ENCODE results near the gene OR12D2. TPM values are rescaled to one million over a fixed set of nuclear protein-coding genes. Genes with fewer than 3 reads are reported as not detected.
"Not testable (repeated sequence)": the region's sequence is repeated elsewhere in the genome, so short reads cannot be mapped to it uniquely, and the experiment has no call there.

OR12D2 gene
- polyA plus RNA-seq (2013, experiment 1 of 2): not detected
- not detected for polyA plus RNA-seq (2013, experiment 2 of 2)

- H3K4me3 ChIP-seq (ENCODE audit: extremely low read depth, insufficient read depth, low read length, poor library complexity, severe bottlenecking): no peak within 1 kb of the TSS
- H3K4me1 ChIP-seq (ENCODE audit: control insufficient read depth, insufficient read depth, low read length, poor library complexity, severe bottlenecking): no peaks in the 10 kb centered on the region
- no peak within 1 kb of the TSS for H3K27ac ChIP-seq (ENCODE audit: low read depth, low read length, severe bottlenecking)
- H3K36me3 ChIP-seq (ENCODE audit: control insufficient read depth, insufficient read depth, low read length): no peaks in the 10 kb centered on the region
- H3K9me3 ChIP-seq (ENCODE audit: control insufficient read depth, low read length): no peaks in the 10 kb centered on the region
These were observed at the start of gene OR12D2 for GRCh38 chr6:29395331-29395730. OR12D2 (plus strand) TSS chr6:29395631; CDS start chr6:29396700, 1,069 bp downstream.

- WGBS, 2 experiments (ENCODE audit: insufficient coverage in 2 of 2): no CpG with 5 or more reads among the region's 3 CpGs
- not testable (repeated sequence) for H3K4me3 ChIP-seq (ENCODE audit: extremely low read depth, insufficient read depth, low read length, poor library complexity, severe bottlenecking)
These were observed 46.1 kb upstream of the OR12D2 start for GRCh38 chr6:29349348-29349747.

GRCh38 chr6:29354980-29355379, 40.5 kb upstream of the OR12D2 start:
- H3K36me3 ChIP-seq (ENCODE audit: control insufficient read depth, insufficient read depth, low read length): no peaks in the 10 kb centered on the region
- H3K9me3 ChIP-seq (ENCODE audit: control insufficient read depth, low read length): no peaks in the 10 kb centered on the region
- H3K27ac ChIP-seq (ENCODE audit: low read depth, low read length, severe bottlenecking): no peak overlapping the region
- no peak overlapping the region for H3K4me3 ChIP-seq (ENCODE audit: extremely low read depth, insufficient read depth, low read length, poor library complexity, severe bottlenecking)
- no peaks in the 10 kb centered on the region for H3K4me1 ChIP-seq (ENCODE audit: control insufficient read depth, insufficient read depth, low read length, poor library complexity, severe bottlenecking)

More at GRCh38 chr6:29349348-29349747, 46.1 kb upstream of the OR12D2 start:
- not testable (repeated sequence) for H3K36me3 ChIP-seq (ENCODE audit: control insufficient read depth, insufficient read depth, low read length); H3K9me3 ChIP-seq (ENCODE audit: control insufficient read depth, low read length); H3K27ac ChIP-seq (ENCODE audit: low read depth, low read length, severe bottlenecking); H3K4me1 ChIP-seq (ENCODE audit: control insufficient read depth, insufficient read depth, low read length, poor library complexity, severe bottlenecking)

- Histone ChIP-seq H3K4me1 (ENCODE audit: control insufficient read depth, insufficient read depth, low read length, poor library complexity, severe bottlenecking) (no peaks in the 10 kb centered on the region), H3K36me3 (ENCODE audit: control insufficient read depth, insufficient read depth, low read length) (no peaks in the 10 kb centered on the region), H3K9me3 (ENCODE audit: control insufficient read depth, low read length) (no peaks in the 10 kb centered on the region), H3K4me3 (ENCODE audit: extremely low read depth, insufficient read depth, low read length, poor library complexity, severe bottlenecking) (no peak overlapping the region), H3K27ac (ENCODE audit: low read depth, low read length, severe bottlenecking) (no peak overlapping the region)
- 100% methylated on average over 1 of the region's 1 CpG; no CpG with 5 or more reads in 1 of the 2 experiments for WGBS, 2 experiments (ENCODE audit: insufficient coverage in 2 of 2)
These were observed 39.8 kb upstream of the OR12D2 start for GRCh38 chr6:29355603-29356002.

- Histone ChIP-seq H3K36me3 (ENCODE audit: control insufficient read depth, insufficient read depth, low read length) (no peaks in the 10 kb centered on the region), H3K9me3 (ENCODE audit: control insufficient read depth, low read length) (no peaks in the 10 kb centered on the region)
- WGBS, 2 experiments (ENCODE audit: insufficient coverage in 2 of 2): 85 to 100% methylated on average over 2 of the region's 3 CpGs
These were observed 26.7 kb upstream of the OR12D2 start, which contains the start of gene OR5V1 for GRCh38 chr6:29368765-29369164. OR5V1 (minus strand) TSS chr6:29368865; CDS start chr6:29356195, 12,670 bp downstream.

GRCh38 chr6:29375191-29375590, 20.2 kb upstream of the OR12D2 start, which contains the start of gene OR12D3:
OR12D3 (minus strand) TSS chr6:29375291; CDS start chr6:29375287, 4 bp downstream.
- Histone ChIP-seq H3K9me3 (ENCODE audit: control insufficient read depth, low read length) (no peaks in the 10 kb centered on the region), H3K4me3 (ENCODE audit: extremely low read depth, insufficient read depth, low read length, poor library complexity, severe bottlenecking) (no peak within 1 kb of the TSS), H3K36me3 (ENCODE audit: control insufficient read depth, insufficient read depth, low read length) (no peaks in the 10 kb centered on the region), H3K27ac (ENCODE audit: low read depth, low read length, severe bottlenecking) (no peak within 1 kb of the TSS), H3K4me1 (ENCODE audit: control insufficient read depth, insufficient read depth, low read length, poor library complexity, severe bottlenecking) (no peaks in the 10 kb centered on the region)
- no CpG with 5 or more reads among the region's 1 CpG for WGBS, 2 experiments (ENCODE audit: insufficient coverage in 2 of 2)

More at GRCh38 chr6:29368765-29369164, 26.7 kb upstream of the OR12D2 start, which contains the start of gene OR5V1:
- Histone ChIP-seq H3K4me1 (ENCODE audit: control insufficient read depth, insufficient read depth, low read length, poor library complexity, severe bottlenecking) (no peaks in the 10 kb centered on the region), H3K27ac (ENCODE audit: low read depth, low read length, severe bottlenecking) (no peak within 1 kb of the TSS), H3K4me3 (ENCODE audit: extremely low read depth, insufficient read depth, low read length, poor library complexity, severe bottlenecking) (no peak within 1 kb of the TSS)

- H3K36me3 ChIP-seq (ENCODE audit: control insufficient read depth, insufficient read depth, low read length): no peaks in the 10 kb centered on the region
These were observed 19.4 kb upstream of the OR12D2 start for GRCh38 chr6:29376003-29376402.

GRCh38 chr6:29388533-29388932, 6.9 kb upstream of the OR12D2 start:
- no peaks in the 10 kb centered on the region for H3K36me3 ChIP-seq (ENCODE audit: control insufficient read depth, insufficient read depth, low read length)
- no peaks in the 10 kb centered on the region for H3K9me3 ChIP-seq (ENCODE audit: control insufficient read depth, low read length)
- WGBS, 2 experiments (ENCODE audit: insufficient coverage in 2 of 2): 70 to 81% methylated on average over 3 of the region's 4 CpGs
- H3K4me1 ChIP-seq (ENCODE audit: control insufficient read depth, insufficient read depth, low read length, poor library complexity, severe bottlenecking): no peaks in the 10 kb centered on the region
- H3K4me3 ChIP-seq (ENCODE audit: extremely low read depth, insufficient read depth, low read length, poor library complexity, severe bottlenecking): no peak overlapping the region
- H3K27ac ChIP-seq (ENCODE audit: low read depth, low read length, severe bottlenecking): no peak overlapping the region

More at GRCh38 chr6:29376003-29376402, 19.4 kb upstream of the OR12D2 start:
- Histone ChIP-seq H3K9me3 (ENCODE audit: control insufficient read depth, low read length) (no peaks in the 10 kb centered on the region), H3K4me3 (ENCODE audit: extremely low read depth, insufficient read depth, low read length, poor library complexity, severe bottlenecking) (no peak overlapping the region), H3K27ac (ENCODE audit: low read depth, low read length, severe bottlenecking) (no peak overlapping the region), H3K4me1 (ENCODE audit: control insufficient read depth, insufficient read depth, low read length, poor library complexity, severe bottlenecking) (no peaks in the 10 kb centered on the region)

GRCh38 chr6:29399525-29399924, 4.1 kb downstream of the OR12D2 start:
- Histone ChIP-seq H3K27ac (ENCODE audit: low read depth, low read length, severe bottlenecking) (no peak overlapping the region), H3K4me1 (ENCODE audit: control insufficient read depth, insufficient read depth, low read length, poor library complexity, severe bottlenecking) (no peaks in the 10 kb centered on the region), H3K4me3 (ENCODE audit: extremely low read depth, insufficient read depth, low read length, poor library complexity, severe bottlenecking) (no peak overlapping the region), H3K9me3 (ENCODE audit: control insufficient read depth, low read length) (no peaks in the 10 kb centered on the region), H3K36me3 (ENCODE audit: control insufficient read depth, insufficient read depth, low read length) (no peaks in the 10 kb centered on the region)
- WGBS, 2 experiments (ENCODE audit: insufficient coverage in 2 of 2): no CpG with 5 or more reads among the region's 2 CpGs

GRCh38 chr6:29403801-29404200, 8.4 kb downstream of the OR12D2 start:
- Histone ChIP-seq H3K9me3 (ENCODE audit: control insufficient read depth, low read length) (no peaks in the 10 kb centered on the region), H3K4me3 (ENCODE audit: extremely low read depth, insufficient read depth, low read length, poor library complexity, severe bottlenecking) (no peak overlapping the region), H3K4me1 (ENCODE audit: control insufficient read depth, insufficient read depth, low read length, poor library complexity, severe bottlenecking) (no peaks in the 10 kb centered on the region), H3K27ac (ENCODE audit: low read depth, low read length, severe bottlenecking) (no peak overlapping the region), H3K36me3 (ENCODE audit: control insufficient read depth, insufficient read depth, low read length) (no peaks in the 10 kb centered on the region)
- WGBS, 2 experiments (ENCODE audit: insufficient coverage in 2 of 2): 75 to 100% methylated on average over 1 of the region's 1 CpG

- Histone ChIP-seq H3K4me1 (ENCODE audit: control insufficient read depth, insufficient read depth, low read length, poor library complexity, severe bottlenecking) (peaks cover 5% of the 10 kb centered on the region), H3K27ac (ENCODE audit: low read depth, low read length, severe bottlenecking) (no peak within 1 kb of the TSS), H3K4me3 (ENCODE audit: extremely low read depth, insufficient read depth, low read length, poor library complexity, severe bottlenecking) (no peak within 1 kb of the TSS), H3K36me3 (ENCODE audit: control insufficient read depth, insufficient read depth, low read length) (no peaks in the 10 kb centered on the region), H3K9me3 (ENCODE audit: control insufficient read depth, low read length) (no peaks in the 10 kb centered on the region)
These were observed 19.2 kb downstream of the OR12D2 start, which contains the start of gene OR12D1 for GRCh38 chr6:29414588-29414987. OR12D1 (plus strand) TSS chr6:29414928.
